ENCODE results near the gene CLEC10A. TPM values are rescaled to one million over a fixed set of nuclear protein-coding genes. Genes with fewer than 3 reads are reported as not detected.
A peak's percentile ranks its signal among the peaks of the same experiment; 100 is the strongest.

The CLEC10A gene
- total and polyA plus RNA-seq, 7 donors: 9.1 to 17.6 (median 15.3) TPM

- 35 to 49% methylated on average over 43 of the region's 43 CpGs for WGBS, 2 donors
- peaks cover 0 to 33% (median 30%) of the 10 kb centered on the region in 4 donors for H3K4me1 ChIP-seq
- H3K4me3 ChIP-seq: peak overlapping the region in 2 of 4 donors; percentile 51 to 53
- H3K27ac ChIP-seq: peak overlapping the region in 1 of 4 donors; percentile 20
- DNase-seq: no peak
- H3K27me3 ChIP-seq: peaks cover 15 to 36% (median 26%) of the 10 kb centered on the region in 3 donors
- no peaks in the 10 kb centered on the region for H3K36me3 ChIP-seq
- intact Hi-C loops (cut with DNase I): no loop called here
- TF ChIP-seq POLR2A (IDR thresholded peaks at IDR 0.05): no peak
- H3K9me3 ChIP-seq: no peaks in the 10 kb centered on the region
Observed at GRCh38 chr17:7041607-7042500, 38.2 kb downstream of the CLEC10A start.

- Histone ChIP-seq H3K9me3 (no peaks in the 10 kb centered on the region), H3K4me1 (peaks cover 0 to 39% (median 35%) of the 10 kb centered on the region in 4 donors), H3K36me3 (no peaks in the 10 kb centered on the region), H3K27ac (no peak overlapping the region), H3K4me3 (no peak overlapping the region), H3K27me3 (peaks cover 16 to 34% (median 26%) of the 10 kb centered on the region in 3 donors)
- TF ChIP-seq POLR2A (IDR thresholded peaks at IDR 0.05) (no peak), EP300 (IDR thresholded peaks at IDR 0.05) (no peak), CTCF (IDR thresholded peaks at IDR 0.05) (no peak), POLR2AphosphoS5 (IDR thresholded peaks at IDR 0.05) (no peak)
- 88 to 91% methylated on average over 5 of the region's 5 CpGs for WGBS, 2 donors
- no peak for DNase-seq
- intact Hi-C loops (cut with DNase I): no loop called here
Observed at GRCh38 chr17:7039832-7040231, 40.2 kb downstream of the CLEC10A start.

GRCh38 chr17:7038025-7038862 is 41.8 kb downstream of the CLEC10A start:
- Histone ChIP-seq H3K27me3 (peaks cover 13 to 18% (median 15%) of the 10 kb centered on the region in 3 donors), H3K4me3 (no peak overlapping the region), H3K9me3 (no peaks in the 10 kb centered on the region), H3K4me1 (peaks cover 0 to 31% (median 26%) of the 10 kb centered on the region in 4 donors), H3K27ac (no peak overlapping the region), H3K36me3 (no peaks in the 10 kb centered on the region)
- TF ChIP-seq POLR2AphosphoS5 (IDR thresholded peaks at IDR 0.05): no peak
- TF ChIP-seq EP300 (IDR thresholded peaks at IDR 0.05): no peak
- no peak for TF ChIP-seq CTCF (IDR thresholded peaks at IDR 0.05)
- no peak for DNase-seq
- WGBS, 2 donors: 76 to 88% methylated on average over 19 of the region's 19 CpGs
- intact Hi-C loops (cut with DNase I): no loop called here

GRCh38 chr17:7035591-7036368 is 44.3 kb downstream of the CLEC10A start, which contains the start of gene SLC16A13:
SLC16A13 (plus strand) TSS chr17:7036015; CDS start chr17:7036383, 368 bp downstream.
- peaks cover 0 to 2% (median 0%) of the 10 kb centered on the region in 3 donors for H3K27me3 ChIP-seq
- peak within 1 kb of the TSS; percentile 41 to 62 (median 53) for H3K4me3 ChIP-seq
- H3K36me3 ChIP-seq: no peaks in the 10 kb centered on the region
- intact Hi-C loops (cut with DNase I): no loop called here
- H3K9me3 ChIP-seq: no peaks in the 10 kb centered on the region
- WGBS, 2 donors: 1% methylated on average over 52 of the region's 52 CpGs
- H3K27ac ChIP-seq: peak within 1 kb of the TSS; percentile 64 to 75 (median 70)
- H3K4me1 ChIP-seq: peaks cover 0 to 17% (median 15%) of the 10 kb centered on the region in 4 donors
- DNase-seq: peak; percentile 98
- TF ChIP-seq EP300 (IDR thresholded peaks at IDR 0.05) (no peak), POLR2A (IDR thresholded peaks at IDR 0.05) (peak in 1 of 2 donors; percentile 43), POLR2AphosphoS5 (IDR thresholded peaks at IDR 0.05) (peak; percentile 55 to 64 (median 58))

- WGBS, 2 donors: 6 to 8% methylated on average over 7 of the region's 7 CpGs
- Histone ChIP-seq H3K27me3 (peaks cover 0 to 2% (median 0%) of the 10 kb centered on the region in 3 donors), H3K36me3 (no peaks in the 10 kb centered on the region), H3K4me1 (peaks cover 0 to 17% (median 15%) of the 10 kb centered on the region in 4 donors), H3K4me3 (peak overlapping the region; percentile 41 to 62 (median 53)), H3K27ac (peak overlapping the region; percentile 64 to 75 (median 70)), H3K9me3 (no peaks in the 10 kb centered on the region)
- TF ChIP-seq EP300 (IDR thresholded peaks at IDR 0.05): no peak
- no peak for TF ChIP-seq POLR2AphosphoS5 (IDR thresholded peaks at IDR 0.05)
- TF ChIP-seq CTCF (IDR thresholded peaks at IDR 0.05): no peak
- TF ChIP-seq POLR2A (IDR thresholded peaks at IDR 0.05): no peak
- intact Hi-C loops (cut with DNase I): no loop called here
- DNase-seq: no peak
Observed at GRCh38 chr17:7034955-7035590, 45.0 kb downstream of the CLEC10A start.

Data from sigmoid colon (tissue), 7 donors.